Endothelial cell of umbilical vein (primary cell): ENCODE measurements around the gene MAEL. TPM values are rescaled to one million over a fixed set of nuclear protein-coding genes. Genes with fewer than 3 reads are reported as not detected.

ENCODE experiments used
- BruUV-seq: library from RNA; stranded (reverse); fragments of 400-500 nt; replicated peaks from 2 replicates; lab custom pipeline; 2021; lab: Mats Ljungman, UMichigan
- CTCF ChIA-PET: fragments of 300-600, 350-600 bp; sonication (Branson Sonifier 250); formaldehyde crosslinking; loops from one replicate; lab custom pipeline; 2021; ENCODE audit warnings: antibody characterized with exemption, inconsistent platforms; lab: Charles Lee
- POLR2A ChIA-PET: fragments of 300-600, 350-600 bp; sonication (Branson Sonifier 250); formaldehyde crosslinking; loops from one replicate; lab custom pipeline; 2021; ENCODE audit warnings: antibody characterized with exemption, inconsistent platforms; lab: Charles Lee
- DNase-seq: peaks from one replicate; pipeline ENCODE4 v3.0.0-alpha.2; 2011; ENCODE audit warnings: low read depth, low spot score
- FAIRE-seq: peaks from 2 replicates; lab custom pipeline; 2011; peaks lifted over from hg19 to GRCh38; lab: Jason Lieb, UNC
- H2AFZ ChIP-seq: 2 replicates; pipeline ENCODE4 v1.6.0; 2012; ENCODE audit warnings: low read depth, low read length, control low read depth, inconsistent platforms
- H3K27ac ChIP-seq: 2 replicates; pipeline ENCODE4 v1.5.1; 2011; ENCODE audit warnings: low read depth, mild to moderate bottlenecking, control low read depth, low read length, moderate library complexity; ENCODE audit not compliant: insufficient read depth
- H3K27me3 ChIP-seq, 2 experiments: 2 replicates each; pipeline versions ENCODE4 v1.6.0 to v1.6.1; 2011; ENCODE audit warnings: low read length in 2 of 2, mixed read lengths in 1 of 2; ENCODE audit not compliant: control insufficient read depth in 2 of 2, insufficient read depth in 2 of 2
- H3K36me3 ChIP-seq, 2 experiments: 2 replicates in 1 of 2; 3 replicates in 1 of 2; pipeline ENCODE4 v1.5.1; 2011; ENCODE audit warnings: low read length in 2 of 2, mild to moderate bottlenecking in 1 of 2, moderate library complexity in 1 of 2; ENCODE audit not compliant: control insufficient read depth in 2 of 2, insufficient read depth in 2 of 2; ENCODE audit errors: extremely low read depth in 1 of 2
- H3K4me1 ChIP-seq: 3 replicates; pipeline ENCODE4 v1.5.1; 2011; ENCODE audit warnings: mild to moderate bottlenecking, low read length; ENCODE audit not compliant: control insufficient read depth, insufficient read depth; ENCODE audit errors: extremely low read depth
- H3K4me2 ChIP-seq: 2 replicates; pipeline ENCODE4 v1.6.1; 2011; ENCODE audit warnings: low read length, control low read depth, mixed read lengths; ENCODE audit not compliant: insufficient read depth
- H3K4me3 ChIP-seq, 3 experiments: fragments of 200-600 bp in 1 of 3; sonication (generic), shearing (Covaris generic) in 1 of 3; replicated peaks in 1 of 3; 2 replicates each; pipeline ENCODE4 v1.5.1; 2011 to 2016; ENCODE audit warnings: control low read depth in 3 of 3, low read length in 3 of 3, mild to moderate bottlenecking in 2 of 3, inconsistent platforms in 1 of 3, low read depth in 1 of 3, moderate library complexity in 1 of 3; ENCODE audit not compliant: insufficient read depth in 1 of 3
- H3K79me2 ChIP-seq: 2 replicates; pipeline ENCODE4 v1.6.0; 2012; ENCODE audit warnings: low read length, inconsistent platforms; ENCODE audit not compliant: control insufficient read depth, insufficient read depth
- H3K9ac ChIP-seq: replicated peaks from 2 replicates; pipeline ENCODE3; 2011; ENCODE audit warnings: low read length, control low read depth; ENCODE audit not compliant: insufficient read depth; ENCODE audit errors: extremely low read depth
- H3K9me1 ChIP-seq: replicated peaks from 3 replicates; pipeline ENCODE4 v1.6.0; 2011; ENCODE audit warnings: mild to moderate bottlenecking, low read length; ENCODE audit not compliant: control insufficient read depth, insufficient read depth; ENCODE audit errors: extremely low read depth
- H3K9me3 ChIP-seq: replicated peaks from 2 replicates; pipeline ENCODE4 v1.5.1; 2012; ENCODE audit warnings: low read length, inconsistent platforms; ENCODE audit not compliant: control insufficient read depth, insufficient read depth
- H4K20me1 ChIP-seq: replicated peaks from 2 replicates; pipeline ENCODE3; 2011; ENCODE audit warnings: mild to moderate bottlenecking, low read length; ENCODE audit not compliant: control insufficient read depth, insufficient read depth; ENCODE audit errors: extremely low read depth
- EZH2 ChIP-seq: IDR thresholded peaks from 2 replicates; pipeline ENCODE4 v1.6.1; 2012; ENCODE audit warnings: borderline replicate concordance, low read depth, mild to moderate bottlenecking, moderate library complexity, low read length, inconsistent platforms; ENCODE audit not compliant: severe bottlenecking
- FOS ChIP-seq: IDR thresholded peaks from 2 replicates; pipeline ENCODE4 v1.6.1; 2011; ENCODE audit warnings: mild to moderate bottlenecking, low read length, moderate library complexity, borderline replicate concordance; ENCODE audit not compliant: insufficient read depth
- GATA2 ChIP-seq: IDR thresholded peaks from 2 replicates; pipeline ENCODE4 v1.7.0; 2011; ENCODE audit warnings: low read depth, mild to moderate bottlenecking, moderate library complexity, mixed read lengths, low read length; ENCODE audit not compliant: insufficient read length, insufficient read depth
- JUN ChIP-seq: IDR thresholded peaks from 2 replicates; pipeline ENCODE4 v1.6.1; 2011; ENCODE audit warnings: borderline replicate concordance, low read depth; ENCODE audit not compliant: insufficient read length, insufficient read depth
- MYC ChIP-seq: IDR thresholded peaks from one replicate; pipeline ENCODE4 v1.6.1; 2011; ENCODE audit warnings: mild to moderate bottlenecking, low read depth, low read length
- POLR2A ChIP-seq: IDR thresholded peaks from 2 replicates; pipeline ENCODE4 v1.6.1; 2012; ENCODE audit warnings: low read depth, mild to moderate bottlenecking, control low read depth, low read length
- POLR2AphosphoS5 ChIP-seq: IDR thresholded peaks from 2 replicates; pipeline ENCODE4 v1.6.1; 2012; ENCODE audit warnings: low read depth, mild to moderate bottlenecking, control low read depth, low read length, moderate library complexity; ENCODE audit not compliant: insufficient read depth
- dilution Hi-C: fragments of 300-500 bp; cut with MboI; formaldehyde crosslinking; loops from one replicate; pipeline ENCODE4 v1.15.0; 2019; ENCODE audit warnings: low sequenced_read_pairs; ENCODE audit not compliant: extremely low pct_ligation_motif_present
- intact Hi-C: fragments of 100-400 bp; cut with micrococcal nuclease; formaldehyde crosslinking; loops from one replicate; pipeline ENCODE4 v1.10.0; 2022
- polyA plus RNA-seq, 4 experiments: library from polyadenylated mRNA; depleted of rRNA in 3 of 4; stranded (reverse) in 3 of 4; unstranded in 1 of 4; fragments of >200 nt; gene quantifications; 2 replicates each; pipeline versions ENCODE4 v1.2.1 to v1.2.3, GENCODE V29; 2011 to 2012; ENCODE audit warnings: missing spikeins in 1 of 4
- total RNA-seq: library from RNA; stranded (reverse); gene quantifications from 2 replicates; pipeline ENCODE4 v1.2.3, GENCODE V29; 2021
- TF ChIP-seq, protein P1 (sequence below), 2 donors: IDR thresholded peaks; 1 replicate in 1 of 2; 2 replicates in 1 of 2; pipeline ENCODE4 v1.5.1; 2011; ENCODE audit warnings: low read length in 2 of 2, mild to moderate bottlenecking in 2 of 2, moderate library complexity in 2 of 2, control low read depth in 1 of 2, inconsistent platforms in 1 of 2, low read depth in 1 of 2; ENCODE audit not compliant: insufficient read depth in 1 of 2; ENCODE audit errors: extremely low read depth in 1 of 2
- TF ChIP-seq, protein P2 (sequence below): IDR thresholded peaks from 2 replicates; pipeline ENCODE4 v1.6.1; 2011; ENCODE audit not compliant: insufficient read depth, insufficient read length

Gene MAEL
- total and polyA plus RNA-seq, 2 donors (not counting 3 experiments of a cell fraction or from before 2014, with no cell fraction given), result 0.04 TPM; not detected in 1

DNA sequence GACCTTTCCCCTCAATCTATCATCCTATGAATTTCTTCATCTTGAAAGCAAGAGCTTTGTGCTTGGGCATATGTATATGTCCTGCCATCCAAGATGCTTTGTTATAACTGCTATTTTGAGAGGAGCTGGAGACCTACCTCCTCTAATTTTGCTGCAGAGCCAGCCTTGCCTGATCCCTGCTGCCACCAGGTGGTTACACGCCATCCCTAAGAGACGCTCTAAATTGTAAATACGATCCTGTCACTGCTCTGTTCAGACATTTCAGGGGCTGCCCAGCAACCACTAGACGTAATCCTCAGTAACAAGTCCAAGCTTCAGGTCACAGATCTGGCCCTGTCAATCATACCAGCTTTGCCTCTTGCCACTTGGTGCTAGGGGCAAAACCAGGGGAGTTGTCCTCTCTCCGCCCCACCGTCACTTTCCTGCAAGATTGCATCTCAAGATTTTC lies 68.2 kb downstream of the MAEL start:
- Histone ChIP-seq H3K4me3 (no peak overlapping the region), H3K27ac (no peak overlapping the region), H4K20me1 (no peaks in the 10 kb centered on the region), H3K9me1 (no peaks in the 10 kb centered on the region), H3K9me3 (no peaks in the 10 kb centered on the region), H3K9ac (no peak overlapping the region), H3K4me2 (no peak overlapping the region), H3K36me3 (no peaks in the 10 kb centered on the region), H3K4me1 (peaks cover 3% of the 10 kb centered on the region), H3K27me3 (no peaks in the 10 kb centered on the region), H3K79me2 (no peaks in the 10 kb centered on the region), H2AFZ (no peak overlapping the region)
- ChIA-PET POLR2A (no interaction called here), CTCF (interaction anchor here (0.8 to 12.6 kb wide), 3 partner anchors 147 to 1133 kb away, joined by 4 to 509 read pairs (median 48); no protein-coding TSS in a partner anchor)
- FAIRE-seq (no peak), DNase-seq (no peak)
- TF ChIP-seq, protein P1, sequence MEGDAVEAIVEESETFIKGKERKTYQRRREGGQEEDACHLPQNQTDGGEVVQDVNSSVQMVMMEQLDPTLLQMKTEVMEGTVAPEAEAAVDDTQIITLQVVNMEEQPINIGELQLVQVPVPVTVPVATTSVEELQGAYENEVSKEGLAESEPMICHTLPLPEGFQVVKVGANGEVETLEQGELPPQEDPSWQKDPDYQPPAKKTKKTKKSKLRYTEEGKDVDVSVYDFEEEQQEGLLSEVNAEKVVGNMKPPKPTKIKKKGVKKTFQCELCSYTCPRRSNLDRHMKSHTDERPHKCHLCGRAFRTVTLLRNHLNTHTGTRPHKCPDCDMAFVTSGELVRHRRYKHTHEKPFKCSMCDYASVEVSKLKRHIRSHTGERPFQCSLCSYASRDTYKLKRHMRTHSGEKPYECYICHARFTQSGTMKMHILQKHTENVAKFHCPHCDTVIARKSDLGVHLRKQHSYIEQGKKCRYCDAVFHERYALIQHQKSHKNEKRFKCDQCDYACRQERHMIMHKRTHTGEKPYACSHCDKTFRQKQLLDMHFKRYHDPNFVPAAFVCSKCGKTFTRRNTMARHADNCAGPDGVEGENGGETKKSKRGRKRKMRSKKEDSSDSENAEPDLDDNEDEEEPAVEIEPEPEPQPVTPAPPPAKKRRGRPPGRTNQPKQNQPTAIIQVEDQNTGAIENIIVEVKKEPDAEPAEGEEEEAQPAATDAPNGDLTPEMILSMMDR (IDR thresholded peaks at IDR 0.05; ENCODE audit: extremely low read depth in 1 of 2, insufficient read depth in 1 of 2, low read depth in 1 of 2, low read length in 2 of 2), result peak in 1 of 2 donors; percentile 19
- no peak for TF ChIP-seq GATA2
- BruUV-seq, result no TSS peak
- dilution Hi-C loops, result no loop called here
- intact Hi-C loops, result loop anchor here (5.0 kb wide), 1 partner anchor 235 kb away; no protein-coding TSS in a partner anchor

DNA sequence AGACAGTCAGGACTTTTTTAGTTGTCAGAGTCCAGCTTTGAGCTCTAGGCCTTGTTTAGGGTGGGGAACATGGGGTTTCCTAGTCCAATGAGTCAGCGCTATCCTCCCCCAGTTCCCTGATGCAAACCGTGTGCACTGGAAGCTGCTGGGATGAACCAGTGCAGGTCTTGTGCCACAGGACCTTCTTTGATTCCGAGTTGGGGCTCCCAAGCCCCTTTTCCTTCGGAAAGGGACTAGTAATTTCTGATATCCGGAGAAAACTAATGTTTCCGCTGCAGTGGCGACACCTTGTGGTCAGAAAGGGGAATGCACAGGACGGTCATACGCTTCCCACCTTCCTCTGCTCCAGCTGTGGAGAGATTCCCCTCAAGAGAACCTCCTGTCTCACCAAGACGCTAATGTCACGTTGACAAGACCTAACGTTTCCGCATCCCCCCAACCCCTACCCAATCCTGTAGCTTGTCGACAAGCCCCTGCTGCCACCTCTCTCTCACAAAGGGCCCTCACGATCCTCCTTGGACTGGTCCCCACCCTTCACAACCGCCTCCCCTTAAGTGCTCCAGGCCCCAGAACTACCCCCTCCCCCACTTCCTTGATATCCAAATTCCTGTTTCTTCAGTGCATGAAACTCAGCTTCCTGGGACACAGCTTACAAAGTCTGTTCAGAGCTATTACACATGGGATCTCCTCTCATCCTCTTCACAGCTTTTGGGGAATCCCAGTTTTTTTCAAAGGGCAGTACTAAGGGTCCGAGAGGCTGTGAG lies 70.1 kb downstream of the MAEL start:
- POLR2A ChIA-PET, result no interaction called here
- Histone ChIP-seq H3K9me1 (no peaks in the 10 kb centered on the region), H3K9ac (no peak overlapping the region)

More for the DNA sequence above, 70.1 kb downstream of the MAEL start:
- intact Hi-C loops (loop anchor here (1.0 to 5.0 kb wide), 5 partner anchors 149 to 1134 kb away; no protein-coding TSS in a partner anchor), dilution Hi-C loops (no loop called here)
- H3K4me2 ChIP-seq, result peak overlapping the region; percentile 60
- peaks cover 0 to 1% of the 10 kb centered on the region in 2 experiments for H3K27me3 ChIP-seq
- H3K4me1 ChIP-seq, result peaks cover 3% of the 10 kb centered on the region
- H4K20me1 ChIP-seq, result no peaks in the 10 kb centered on the region
- DNase-seq, result peak; percentile 54
- no peak overlapping the region for H3K27ac ChIP-seq
- H3K4me3 ChIP-seq, result no peak overlapping the region
- no peaks in the 10 kb centered on the region for H3K36me3 ChIP-seq
- no peak for TF ChIP-seq POLR2A
- TF ChIP-seq, protein P2, sequence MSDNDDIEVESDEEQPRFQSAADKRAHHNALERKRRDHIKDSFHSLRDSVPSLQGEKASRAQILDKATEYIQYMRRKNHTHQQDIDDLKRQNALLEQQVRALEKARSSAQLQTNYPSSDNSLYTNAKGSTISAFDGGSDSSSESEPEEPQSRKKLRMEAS, result no peak
- TF ChIP-seq MYC, result no peak
- TF ChIP-seq JUN, result no peak
- no peak for TF ChIP-seq POLR2AphosphoS5
- TF ChIP-seq, protein P1 (IDR thresholded peaks at IDR 0.05; ENCODE audit: extremely low read depth in 1 of 2, insufficient read depth in 1 of 2, low read depth in 1 of 2, low read length in 2 of 2), result peak; percentile 93 to 96
- no peak for TF ChIP-seq EZH2
- TF ChIP-seq GATA2, result no peak
- TF ChIP-seq FOS, result peak; percentile 18
- no TSS peak for BruUV-seq
- H2AFZ ChIP-seq, result peak overlapping the region; percentile 96
- peak; percentile 90 for FAIRE-seq
- H3K79me2 ChIP-seq, result no peaks in the 10 kb centered on the region
- CTCF ChIA-PET, result interaction anchor here (0.6 to 12.6 kb wide), 39 partner anchors 8 to 1746 kb away, joined by 3 to 509 read pairs (median 4); partner anchors contain the start of genes CREG1 and TADA1
- no peaks in the 10 kb centered on the region for H3K9me3 ChIP-seq
